ENCODE measurements around the gene B3GNT9. TPM values are rescaled to one million over a fixed set of nuclear protein-coding genes. Genes with fewer than 3 reads are reported as not detected.

The B3GNT9 gene
- total RNA-seq, 4 donors from 2014 or later, result 1.5 to 69.1 (median 5.5) TPM

DNA sequence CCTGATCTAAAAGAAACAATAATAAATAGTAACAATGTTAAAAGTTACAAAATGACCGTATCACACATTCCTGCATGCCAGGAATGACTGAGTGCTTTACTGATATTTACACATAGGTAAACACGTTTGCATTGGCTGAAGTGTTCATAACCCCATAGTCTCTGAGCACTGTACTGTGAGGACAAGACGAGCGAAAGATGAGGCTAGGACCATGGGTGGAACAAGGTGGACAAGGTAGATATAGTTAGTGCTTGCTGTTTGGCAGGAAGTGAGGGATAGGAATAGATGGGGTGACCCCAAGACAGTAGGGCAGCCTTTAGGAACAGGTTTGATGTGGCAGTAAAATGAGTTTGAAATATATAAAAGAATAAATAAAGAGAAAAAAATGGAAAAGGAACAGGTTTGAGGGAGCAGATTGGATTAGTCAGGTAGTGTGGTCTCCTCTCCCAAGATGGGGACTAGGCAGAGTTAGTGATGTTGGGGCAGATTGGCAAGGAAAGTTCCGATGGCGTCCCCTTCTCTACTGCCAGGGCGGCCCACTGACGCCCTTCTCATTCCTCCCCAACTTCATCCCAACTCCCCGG, 40.7 kb upstream of the B3GNT9 start:
- Histone ChIP-seq H3K36me3 (peaks cover 0 to 19% (median 9%) of the 10 kb centered on the region in 4 donors), H3K27me3 (no peaks in the 10 kb centered on the region), H3K4me1 (peaks cover 11 to 25% (median 19%) of the 10 kb centered on the region in 4 donors), H3K4me3 (peak overlapping the region in 3 of 4 donors; percentile 79 to 97 (median 88)), H3K9me3 (no peaks in the 10 kb centered on the region), H3K27ac (peak overlapping the region in 3 of 4 donors; percentile 78 to 92 (median 88))
- no peak for DNase-seq
- in situ Hi-C loops (cut with MboI; ENCODE audit: low pct_ligation_motif_present in 1 of 4, low pct_unique_long_range_greater_than_20kb in 1 of 4, low sequenced_read_pairs in 3 of 4) (no loop called here), intact Hi-C loops (cut with DNase I; ENCODE audit: low total_unique reads) (no loop called here)
- WGBS, 2 donors (ENCODE audit: low coverage in 1 of 2), result 24 to 46% methylated on average over 4 to 9 of the region's 9 CpGs
- no peak for TF ChIP-seq EP300 (IDR thresholded peaks at IDR 0.05; ENCODE audit: low read depth)
- TF ChIP-seq POLR2AphosphoS5 (IDR thresholded peaks at IDR 0.05), result no peak
- TF ChIP-seq, protein P1, sequence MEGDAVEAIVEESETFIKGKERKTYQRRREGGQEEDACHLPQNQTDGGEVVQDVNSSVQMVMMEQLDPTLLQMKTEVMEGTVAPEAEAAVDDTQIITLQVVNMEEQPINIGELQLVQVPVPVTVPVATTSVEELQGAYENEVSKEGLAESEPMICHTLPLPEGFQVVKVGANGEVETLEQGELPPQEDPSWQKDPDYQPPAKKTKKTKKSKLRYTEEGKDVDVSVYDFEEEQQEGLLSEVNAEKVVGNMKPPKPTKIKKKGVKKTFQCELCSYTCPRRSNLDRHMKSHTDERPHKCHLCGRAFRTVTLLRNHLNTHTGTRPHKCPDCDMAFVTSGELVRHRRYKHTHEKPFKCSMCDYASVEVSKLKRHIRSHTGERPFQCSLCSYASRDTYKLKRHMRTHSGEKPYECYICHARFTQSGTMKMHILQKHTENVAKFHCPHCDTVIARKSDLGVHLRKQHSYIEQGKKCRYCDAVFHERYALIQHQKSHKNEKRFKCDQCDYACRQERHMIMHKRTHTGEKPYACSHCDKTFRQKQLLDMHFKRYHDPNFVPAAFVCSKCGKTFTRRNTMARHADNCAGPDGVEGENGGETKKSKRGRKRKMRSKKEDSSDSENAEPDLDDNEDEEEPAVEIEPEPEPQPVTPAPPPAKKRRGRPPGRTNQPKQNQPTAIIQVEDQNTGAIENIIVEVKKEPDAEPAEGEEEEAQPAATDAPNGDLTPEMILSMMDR (IDR thresholded peaks at IDR 0.05), result no peak
- no peak for TF ChIP-seq POLR2A (IDR thresholded peaks at IDR 0.05)

DNA sequence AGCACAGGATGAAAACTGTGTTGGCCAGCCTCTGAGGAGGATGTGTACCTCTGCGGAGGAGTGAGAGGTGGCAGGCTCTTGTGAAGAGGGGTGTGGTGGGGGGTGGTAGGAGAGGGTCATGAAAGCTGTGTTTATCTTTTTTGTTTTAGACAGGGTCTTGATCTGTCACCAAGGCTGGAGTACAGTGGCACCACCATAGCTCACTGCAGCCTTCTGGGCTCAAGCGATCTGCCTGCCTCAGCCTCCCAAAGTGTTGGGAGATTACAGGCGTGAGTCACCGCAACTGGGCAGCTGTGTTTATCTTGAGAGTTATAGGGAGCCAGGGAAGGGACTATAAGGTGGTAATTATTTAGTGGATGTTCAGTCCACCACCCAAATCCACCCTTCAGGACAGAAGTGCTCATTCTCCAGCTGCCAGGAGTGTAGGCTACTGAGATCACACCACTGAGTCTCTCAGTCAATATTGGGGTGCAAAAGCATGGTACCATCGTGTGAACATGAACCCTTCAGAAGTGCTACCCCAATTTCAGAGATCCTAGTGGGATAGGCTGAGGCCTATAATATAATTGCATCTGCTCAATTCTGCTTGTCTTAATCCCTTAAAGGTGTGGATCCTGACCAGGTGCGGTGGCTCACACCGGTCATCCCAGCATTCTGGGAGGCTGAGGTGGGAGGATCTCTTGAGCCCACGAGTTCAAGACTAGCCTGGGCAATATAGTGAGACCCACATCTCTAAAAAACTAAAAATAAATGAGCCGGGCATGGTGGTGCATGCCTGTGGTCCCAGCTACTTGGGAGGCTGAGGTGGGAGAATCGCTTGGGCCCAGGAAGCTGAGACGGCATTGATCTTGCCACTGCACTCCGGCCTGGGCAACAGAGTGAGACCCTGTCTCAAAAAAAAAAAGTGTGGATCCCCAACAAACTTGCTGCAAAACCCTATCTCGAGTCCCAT, 39.9 kb upstream of the B3GNT9 start:
- intact Hi-C loops (cut with DNase I; ENCODE audit: low total_unique reads) (no loop called here), in situ Hi-C loops (cut with MboI; ENCODE audit: low pct_ligation_motif_present in 1 of 4, low pct_unique_long_range_greater_than_20kb in 1 of 4, low sequenced_read_pairs in 3 of 4) (no loop called here)
- TF ChIP-seq POLR2A (IDR thresholded peaks at IDR 0.05) (no peak), EP300 (IDR thresholded peaks at IDR 0.05; ENCODE audit: low read depth) (no peak), POLR2AphosphoS5 (IDR thresholded peaks at IDR 0.05) (no peak)
- TF ChIP-seq, protein P1 (IDR thresholded peaks at IDR 0.05), result no peak
- WGBS, 2 donors (ENCODE audit: low coverage in 1 of 2), result 73 to 81% methylated on average over 3 to 13 of the region's 13 CpGs
- Histone ChIP-seq H3K27ac (no peak overlapping the region), H3K9me3 (no peaks in the 10 kb centered on the region), H3K27me3 (no peaks in the 10 kb centered on the region), H3K36me3 (peaks cover 0 to 11% (median 5%) of the 10 kb centered on the region in 4 donors), H3K4me1 (peaks cover 11 to 26% (median 20%) of the 10 kb centered on the region in 4 donors), H3K4me3 (no peak overlapping the region)
- DNase-seq, result no peak

DNA sequence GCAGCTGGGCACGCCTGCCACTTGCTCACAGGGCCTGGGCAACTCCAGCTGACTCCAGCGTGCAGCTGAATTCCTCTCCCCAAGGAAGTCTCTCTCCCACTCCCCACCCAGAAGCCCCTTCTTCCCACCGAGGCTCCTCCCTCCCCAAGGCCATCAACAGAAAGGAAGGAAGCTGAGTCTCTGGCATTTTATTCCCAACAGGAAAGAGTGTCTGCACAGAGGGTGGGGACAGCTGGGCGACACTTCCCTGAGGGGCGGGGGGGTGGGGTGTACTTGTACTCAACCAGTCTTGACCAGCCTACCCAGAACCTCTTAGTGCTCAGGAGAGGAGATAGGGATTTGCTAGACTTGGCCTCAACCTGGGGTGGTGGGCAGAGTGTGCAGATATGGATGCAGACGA, 39.2 kb upstream of the B3GNT9 start, which contains the start of gene EXOC3L1:
TSS of gene EXOC3L1 (minus strand) at position 96 of the 400 bp plus-strand sequence. CDS start 460 bp downstream, outside the sequence.
- peaks cover 14 to 33% (median 26%) of the 10 kb centered on the region in 4 donors for H3K4me1 ChIP-seq
- intact Hi-C loops (cut with DNase I; ENCODE audit: low total_unique reads), result no loop called here
- 54% methylated on average over 6 of the region's 6 CpGs; no CpG with 5 or more reads in 1 of the 2 donors for WGBS, 2 donors (ENCODE audit: low coverage in 1 of 2)
- no peak for DNase-seq
- no peak within 1 kb of the TSS for H3K27ac ChIP-seq
- TF ChIP-seq EP300 (IDR thresholded peaks at IDR 0.05; ENCODE audit: low read depth), result no peak
- TF ChIP-seq POLR2A (IDR thresholded peaks at IDR 0.05), result no peak
- no peak for TF ChIP-seq POLR2AphosphoS5 (IDR thresholded peaks at IDR 0.05)
- TF ChIP-seq, protein P1 (IDR thresholded peaks at IDR 0.05), result no peak
- in situ Hi-C loops (cut with MboI; ENCODE audit: low pct_ligation_motif_present in 1 of 4, low pct_unique_long_range_greater_than_20kb in 1 of 4, low sequenced_read_pairs in 3 of 4), result no loop called here
- H3K36me3 ChIP-seq, result peaks cover 0 to 5% (median 2%) of the 10 kb centered on the region in 4 donors
- no peaks in the 10 kb centered on the region for H3K27me3 ChIP-seq
- no peak within 1 kb of the TSS for H3K4me3 ChIP-seq
- no peaks in the 10 kb centered on the region for H3K9me3 ChIP-seq

DNA sequence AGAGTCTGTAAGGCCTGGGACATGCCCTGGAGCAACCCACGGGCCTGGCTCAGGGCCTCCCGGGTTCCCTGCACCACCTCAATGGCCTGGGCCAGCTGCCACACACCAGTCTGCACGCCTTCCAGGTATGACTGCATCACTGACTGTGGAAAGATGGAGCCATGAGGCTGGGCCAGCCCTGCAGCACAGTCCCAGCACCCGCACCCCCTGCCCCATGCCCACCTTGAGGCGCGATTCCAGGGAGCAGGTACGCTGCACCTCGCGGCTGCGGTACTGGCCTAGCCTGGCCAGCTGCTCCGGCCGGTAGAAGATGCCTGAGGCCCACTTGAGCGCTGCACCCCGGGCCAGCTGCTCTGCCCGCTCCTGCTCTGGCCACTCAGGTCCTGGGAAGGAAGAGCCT, 38.0 kb upstream of the B3GNT9 start:
- H3K27me3 ChIP-seq, result no peaks in the 10 kb centered on the region
- H3K27ac ChIP-seq, result no peak overlapping the region
- DNase-seq, result no peak
- H3K36me3 ChIP-seq, result no peaks in the 10 kb centered on the region
- TF ChIP-seq POLR2A (IDR thresholded peaks at IDR 0.05) (no peak), POLR2AphosphoS5 (IDR thresholded peaks at IDR 0.05) (no peak), EP300 (IDR thresholded peaks at IDR 0.05; ENCODE audit: low read depth) (no peak)
- TF ChIP-seq, protein P1 (IDR thresholded peaks at IDR 0.05), result no peak
- intact Hi-C loops (cut with DNase I; ENCODE audit: low total_unique reads) (no loop called here), in situ Hi-C loops (cut with MboI; ENCODE audit: low pct_ligation_motif_present in 1 of 4, low pct_unique_long_range_greater_than_20kb in 1 of 4, low sequenced_read_pairs in 3 of 4) (no loop called here)
- no peaks in the 10 kb centered on the region for H3K9me3 ChIP-seq
- no peak overlapping the region for H3K4me3 ChIP-seq
- H3K4me1 ChIP-seq, result peaks cover 21 to 37% (median 33%) of the 10 kb centered on the region in 4 donors
- WGBS, 2 donors (ENCODE audit: low coverage in 1 of 2), result 91% methylated on average over 15 of the region's 15 CpGs; no CpG with 5 or more reads in 1 of the 2 donors

Data from transverse colon (tissue), 4 donors.